ENCODE results near the gene LRRC34. TPM values are rescaled to one million over a fixed set of nuclear protein-coding genes. Genes with fewer than 3 reads are reported as not detected.

LRRC34 gene
- total RNA-seq, 2 donors from 2014 or later, result 4.5 to 5.1 TPM

DNA sequence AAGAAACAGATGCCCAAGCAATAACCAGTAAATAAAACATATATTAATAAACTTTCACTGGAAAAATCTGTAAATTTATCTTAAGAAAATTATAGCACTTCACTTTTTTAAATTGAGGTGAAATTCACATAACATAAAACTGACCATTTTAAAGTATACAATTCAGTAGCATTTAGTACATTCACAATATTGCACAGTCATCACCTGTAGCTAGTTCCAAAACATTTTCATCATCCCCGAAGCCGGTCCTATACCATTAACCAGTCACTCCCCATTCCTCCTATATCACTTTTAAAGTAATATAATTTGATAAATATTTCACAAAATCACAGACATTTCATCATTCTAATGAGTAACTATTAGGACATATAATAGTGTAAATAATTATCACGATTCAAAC lies 8.0 kb downstream of the LRRC34 start:
- Histone ChIP-seq H3K9me3 (no peaks in the 10 kb centered on the region), H3K27ac (no peak overlapping the region), H3K36me3 (no peaks in the 10 kb centered on the region), H3K4me1 (ENCODE audit: control insufficient read depth in 1 of 2, low read depth in 2 of 2) (no peaks in the 10 kb centered on the region), H3K27me3 (replicated peaks; ENCODE audit: insufficient read depth) (no peaks in the 10 kb centered on the region), H3K4me3 (no peak overlapping the region)
- TF ChIP-seq, protein P1, sequence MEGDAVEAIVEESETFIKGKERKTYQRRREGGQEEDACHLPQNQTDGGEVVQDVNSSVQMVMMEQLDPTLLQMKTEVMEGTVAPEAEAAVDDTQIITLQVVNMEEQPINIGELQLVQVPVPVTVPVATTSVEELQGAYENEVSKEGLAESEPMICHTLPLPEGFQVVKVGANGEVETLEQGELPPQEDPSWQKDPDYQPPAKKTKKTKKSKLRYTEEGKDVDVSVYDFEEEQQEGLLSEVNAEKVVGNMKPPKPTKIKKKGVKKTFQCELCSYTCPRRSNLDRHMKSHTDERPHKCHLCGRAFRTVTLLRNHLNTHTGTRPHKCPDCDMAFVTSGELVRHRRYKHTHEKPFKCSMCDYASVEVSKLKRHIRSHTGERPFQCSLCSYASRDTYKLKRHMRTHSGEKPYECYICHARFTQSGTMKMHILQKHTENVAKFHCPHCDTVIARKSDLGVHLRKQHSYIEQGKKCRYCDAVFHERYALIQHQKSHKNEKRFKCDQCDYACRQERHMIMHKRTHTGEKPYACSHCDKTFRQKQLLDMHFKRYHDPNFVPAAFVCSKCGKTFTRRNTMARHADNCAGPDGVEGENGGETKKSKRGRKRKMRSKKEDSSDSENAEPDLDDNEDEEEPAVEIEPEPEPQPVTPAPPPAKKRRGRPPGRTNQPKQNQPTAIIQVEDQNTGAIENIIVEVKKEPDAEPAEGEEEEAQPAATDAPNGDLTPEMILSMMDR (IDR thresholded peaks at IDR 0.05), result no peak
- ATAC-seq (ENCODE audit: insufficient number of reproducible peaks, low FRiP score, low read depth), result no peak
- DNase-seq (ENCODE audit: low spot score), result no peak

DNA sequence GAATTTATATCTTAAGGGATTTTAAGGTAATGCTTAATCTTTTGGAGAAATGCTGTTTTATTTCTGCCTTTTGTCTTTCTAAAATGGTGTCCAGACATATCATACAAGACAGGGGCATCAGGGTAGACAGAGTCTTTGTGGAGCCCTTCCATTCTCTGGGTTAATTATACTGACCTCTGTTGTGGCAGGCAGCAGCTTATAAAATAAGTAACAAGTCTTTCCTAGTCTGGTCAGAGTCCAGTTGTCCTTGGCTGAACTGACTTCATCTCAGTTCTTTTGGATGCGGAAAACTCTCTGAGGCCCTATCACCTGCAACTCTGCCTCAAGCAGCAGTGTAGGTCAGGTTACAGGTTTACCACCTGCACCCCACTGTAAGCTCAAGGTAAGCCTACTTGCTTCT lies 20.3 kb downstream of the LRRC34 start:
- peaks cover 4% of the 10 kb centered on the region for H3K36me3 ChIP-seq
- DNase-seq (ENCODE audit: low spot score) (no peak), ATAC-seq (ENCODE audit: insufficient number of reproducible peaks, low FRiP score, low read depth) (no peak)
- no peaks in the 10 kb centered on the region for H3K27me3 ChIP-seq (replicated peaks; ENCODE audit: insufficient read depth)
- no peak overlapping the region for H3K4me3 ChIP-seq
- H3K9me3 ChIP-seq, result no peaks in the 10 kb centered on the region
- H3K27ac ChIP-seq, result no peak overlapping the region
- TF ChIP-seq, protein P1 (IDR thresholded peaks at IDR 0.05), result no peak
- no peaks in the 10 kb centered on the region for H3K4me1 ChIP-seq (ENCODE audit: control insufficient read depth in 1 of 2, low read depth in 2 of 2)

DNA sequence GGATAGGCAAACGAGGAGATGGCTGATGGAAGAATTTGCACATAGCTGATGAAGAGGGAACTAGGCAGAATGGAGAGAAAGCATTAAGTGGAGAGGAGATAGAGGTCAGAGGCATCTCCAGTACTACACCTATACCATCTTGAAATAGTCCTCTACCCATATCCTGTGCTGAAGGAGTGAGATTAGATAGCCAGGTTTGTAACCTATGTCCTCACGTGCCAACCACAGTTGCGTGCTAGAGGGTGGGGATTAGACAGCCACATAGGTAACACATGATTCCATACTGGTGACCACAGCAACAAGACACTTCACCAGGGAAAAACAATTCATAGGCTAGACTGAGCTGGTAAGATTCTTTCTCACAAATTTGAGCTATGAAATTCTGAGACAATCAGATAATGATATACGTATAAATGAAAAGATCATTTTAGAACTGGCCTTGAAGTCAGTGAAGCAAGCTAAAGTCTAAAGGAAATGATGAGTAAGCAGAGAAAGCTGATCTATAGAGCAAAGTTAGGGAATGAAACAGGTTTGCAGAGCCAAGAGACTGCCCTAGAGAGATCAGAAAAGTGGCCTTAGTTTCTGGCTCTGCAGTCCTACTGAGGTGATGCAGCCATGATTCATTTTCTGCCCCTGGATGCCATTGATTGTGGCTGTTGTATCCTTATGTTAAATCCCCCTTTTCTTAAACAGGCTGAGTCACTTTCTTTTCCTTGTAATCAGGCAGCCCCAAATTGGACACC lies 21.8 kb downstream of the LRRC34 start:
- no peak overlapping the region for H3K27ac ChIP-seq
- no peaks in the 10 kb centered on the region for H3K9me3 ChIP-seq
- no peak overlapping the region for H3K4me3 ChIP-seq
- peaks cover 12% of the 10 kb centered on the region for H3K36me3 ChIP-seq
- DNase-seq (ENCODE audit: low spot score), result no peak
- no peaks in the 10 kb centered on the region for H3K4me1 ChIP-seq (ENCODE audit: control insufficient read depth in 1 of 2, low read depth in 2 of 2)
- TF ChIP-seq, protein P1 (IDR thresholded peaks at IDR 0.05), result no peak
- no peaks in the 10 kb centered on the region for H3K27me3 ChIP-seq (replicated peaks; ENCODE audit: insufficient read depth)
- no peak for ATAC-seq (ENCODE audit: insufficient number of reproducible peaks, low FRiP score, low read depth)

DNA sequence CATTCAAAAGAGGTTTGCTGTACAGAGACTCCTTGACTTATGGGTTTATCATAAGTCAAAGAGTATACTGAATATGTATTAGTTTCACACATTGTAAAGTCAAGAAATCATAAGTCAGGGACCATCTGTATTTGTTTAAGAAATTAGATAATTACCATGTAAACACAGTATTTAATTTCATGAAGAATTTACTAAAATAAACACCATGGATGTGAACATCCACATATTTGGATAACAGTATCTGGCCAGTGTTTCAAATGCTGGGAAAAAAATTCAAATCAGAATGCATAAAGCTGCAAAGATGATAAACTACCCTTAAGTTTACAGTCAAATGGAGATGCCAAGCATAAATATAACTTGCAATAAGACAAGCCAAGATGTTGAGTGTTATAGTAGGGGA lies 22.5 kb downstream of the LRRC34 start:
- DNase-seq (ENCODE audit: low spot score) (no peak), ATAC-seq (ENCODE audit: insufficient number of reproducible peaks, low FRiP score, low read depth) (no peak)
- Histone ChIP-seq H3K4me1 (ENCODE audit: control insufficient read depth in 1 of 2, low read depth in 2 of 2) (no peaks in the 10 kb centered on the region), H3K4me3 (no peak overlapping the region), H3K9me3 (no peaks in the 10 kb centered on the region), H3K27ac (no peak overlapping the region), H3K36me3 (peaks cover 15% of the 10 kb centered on the region), H3K27me3 (replicated peaks; ENCODE audit: insufficient read depth) (no peaks in the 10 kb centered on the region)
- TF ChIP-seq, protein P1 (IDR thresholded peaks at IDR 0.05), result no peak

DNA sequence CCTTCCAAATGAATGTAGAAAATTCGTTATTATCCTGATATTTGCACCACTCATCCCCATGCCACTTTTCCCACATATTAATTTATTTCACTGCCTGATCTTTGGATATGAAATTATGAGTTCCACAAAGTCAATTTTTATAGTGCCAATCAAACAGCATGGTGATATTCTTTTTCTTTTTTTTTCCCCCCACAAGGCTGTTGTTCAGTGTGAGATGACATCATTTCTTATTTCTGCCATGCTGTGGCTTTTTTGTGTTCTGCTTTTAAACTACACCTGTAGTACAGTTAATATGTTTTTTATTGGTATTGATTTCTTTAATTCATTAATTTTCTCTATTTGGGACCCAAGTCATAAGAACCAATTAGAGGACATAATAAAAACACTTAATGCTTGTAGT lies 24.9 kb downstream of the LRRC34 start:
- Histone ChIP-seq H3K27me3 (replicated peaks; ENCODE audit: insufficient read depth) (no peaks in the 10 kb centered on the region), H3K4me3 (no peak overlapping the region), H3K36me3 (peaks cover 24% of the 10 kb centered on the region), H3K27ac (no peak overlapping the region), H3K9me3 (no peaks in the 10 kb centered on the region), H3K4me1 (ENCODE audit: control insufficient read depth in 1 of 2, low read depth in 2 of 2) (no peaks in the 10 kb centered on the region)
- DNase-seq (ENCODE audit: low spot score) (no peak), ATAC-seq (ENCODE audit: insufficient number of reproducible peaks, low FRiP score, low read depth) (no peak)
- TF ChIP-seq, protein P1 (IDR thresholded peaks at IDR 0.05), result no peak

All from thoracic aorta (tissue), 2 donors.